Renal pelvis (tissue), 4 donors: ENCODE results near the gene CCT6B. TPM values are rescaled to one million over a fixed set of nuclear protein-coding genes. Genes with fewer than 3 reads are reported as not detected.
A peak's percentile ranks its signal among the peaks of the same experiment; 100 is the strongest.
"Not testable (repeated sequence)": the region's sequence is repeated elsewhere in the genome, so short reads cannot be mapped to it uniquely, and the experiment has no call there.

Experiments
- DNase-seq: peaks from one replicate; pipeline ENCODE4 v3.0.0-alpha.2; 2013
- polyA plus RNA-seq, 3 donors: library from polyadenylated mRNA; unstranded; fragments of 120-200 nt; gene quantifications; one replicate each; pipeline ENCODE4 v1.2.1, GENCODE V29; 2013; ENCODE audit not compliant: insufficient read length in 3 of 3

The CCT6B gene
- polyA plus RNA-seq, 3 donors = 4.6 to 5.2 (median 5.2) TPM

- DNase-seq = peak; percentile 17
These were observed 20.4 kb upstream of the CCT6B start for GRCh38 chr17:34981538-34982241.

DNA sequence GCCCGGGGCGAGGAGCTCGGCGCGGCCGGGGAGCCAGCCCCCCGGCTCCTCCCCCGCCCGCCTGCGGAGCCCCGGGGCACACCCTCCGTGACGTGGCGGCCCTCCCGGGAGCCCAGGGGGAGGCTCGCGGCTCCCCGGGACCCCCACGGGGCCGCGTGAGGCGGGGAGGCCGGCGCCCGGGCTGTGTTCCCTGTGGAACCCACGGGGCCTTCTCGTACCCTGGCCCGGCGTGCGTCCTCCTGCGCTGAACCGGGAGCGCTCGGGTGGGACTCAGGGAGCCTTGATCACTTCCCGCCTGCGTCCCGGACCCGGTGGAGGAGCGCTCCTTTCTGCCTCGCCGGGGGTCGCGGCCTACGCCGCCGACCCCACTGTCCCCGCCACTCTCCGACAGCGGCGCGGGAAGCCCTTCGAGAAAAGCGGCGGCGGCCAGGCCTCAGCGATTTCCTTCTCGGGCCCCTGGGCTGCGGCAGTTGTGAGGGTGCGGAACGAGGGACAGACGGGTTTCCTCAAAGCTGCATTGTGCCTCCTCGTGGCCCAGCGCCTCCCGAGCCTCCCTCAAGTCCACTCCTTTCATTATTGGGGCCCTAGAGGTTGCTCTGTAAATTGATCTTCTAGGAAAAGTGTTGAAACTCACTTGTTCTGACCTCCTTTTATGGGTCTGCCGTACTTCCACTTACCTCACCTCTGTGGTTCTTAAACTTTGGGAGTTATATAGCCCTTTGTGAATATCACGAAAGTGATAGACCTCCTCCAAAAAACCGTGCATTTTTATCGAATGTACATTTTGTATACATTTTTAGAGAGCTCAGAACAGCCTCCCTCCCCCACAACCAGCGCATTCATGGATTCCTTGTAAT, 19.6 kb upstream of the CCT6B start:
- DNase-seq = peak; percentile 82

DNA sequence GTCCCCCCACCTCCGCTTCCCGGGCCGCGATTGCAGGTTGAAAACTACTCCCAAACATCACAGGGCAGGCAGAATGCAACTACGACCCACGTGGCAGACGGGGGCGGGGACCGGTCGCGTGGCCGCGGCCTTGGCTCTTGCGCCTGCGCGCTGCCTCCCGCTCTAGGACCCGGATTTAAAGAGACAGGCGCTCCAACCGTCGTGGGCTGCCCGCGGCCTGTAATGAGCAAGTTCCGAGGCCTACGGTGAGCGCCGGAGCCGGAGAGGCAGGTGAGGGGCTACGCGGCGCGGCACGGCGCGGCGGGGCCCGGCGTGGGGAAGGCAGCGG, 19.1 kb upstream of the CCT6B start, which contains the start of gene LIG3:
Gene LIG3 (plus strand): TSS at position 160 of the 328 bp plus-strand sequence. CDS start 2,494 bp downstream, outside the sequence.
- peak; percentile 94 for DNase-seq

GRCh38 chr17:34979650-34980352, 18.5 kb upstream of the CCT6B start:
- DNase-seq = no peak

DNA sequence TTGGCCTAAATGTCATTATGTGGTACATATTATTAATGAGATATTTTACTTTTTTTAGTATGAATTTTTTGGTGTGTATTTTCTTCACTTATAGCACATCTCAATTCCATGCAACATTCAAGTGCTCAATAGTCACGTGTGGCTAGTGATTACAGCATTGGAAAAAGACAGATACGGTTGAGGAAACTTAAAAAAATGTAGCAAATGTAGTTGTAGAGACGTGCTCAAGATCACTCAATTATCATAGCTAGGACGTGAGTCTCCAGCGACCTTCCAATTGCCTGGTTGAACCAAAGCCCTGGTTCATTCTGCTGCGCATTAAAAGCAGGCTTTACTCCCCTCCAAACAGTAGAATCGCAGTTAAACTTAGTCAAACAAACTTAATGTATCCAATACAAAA, 17.9 kb upstream of the CCT6B start:
- DNase-seq = no peak

DNA sequence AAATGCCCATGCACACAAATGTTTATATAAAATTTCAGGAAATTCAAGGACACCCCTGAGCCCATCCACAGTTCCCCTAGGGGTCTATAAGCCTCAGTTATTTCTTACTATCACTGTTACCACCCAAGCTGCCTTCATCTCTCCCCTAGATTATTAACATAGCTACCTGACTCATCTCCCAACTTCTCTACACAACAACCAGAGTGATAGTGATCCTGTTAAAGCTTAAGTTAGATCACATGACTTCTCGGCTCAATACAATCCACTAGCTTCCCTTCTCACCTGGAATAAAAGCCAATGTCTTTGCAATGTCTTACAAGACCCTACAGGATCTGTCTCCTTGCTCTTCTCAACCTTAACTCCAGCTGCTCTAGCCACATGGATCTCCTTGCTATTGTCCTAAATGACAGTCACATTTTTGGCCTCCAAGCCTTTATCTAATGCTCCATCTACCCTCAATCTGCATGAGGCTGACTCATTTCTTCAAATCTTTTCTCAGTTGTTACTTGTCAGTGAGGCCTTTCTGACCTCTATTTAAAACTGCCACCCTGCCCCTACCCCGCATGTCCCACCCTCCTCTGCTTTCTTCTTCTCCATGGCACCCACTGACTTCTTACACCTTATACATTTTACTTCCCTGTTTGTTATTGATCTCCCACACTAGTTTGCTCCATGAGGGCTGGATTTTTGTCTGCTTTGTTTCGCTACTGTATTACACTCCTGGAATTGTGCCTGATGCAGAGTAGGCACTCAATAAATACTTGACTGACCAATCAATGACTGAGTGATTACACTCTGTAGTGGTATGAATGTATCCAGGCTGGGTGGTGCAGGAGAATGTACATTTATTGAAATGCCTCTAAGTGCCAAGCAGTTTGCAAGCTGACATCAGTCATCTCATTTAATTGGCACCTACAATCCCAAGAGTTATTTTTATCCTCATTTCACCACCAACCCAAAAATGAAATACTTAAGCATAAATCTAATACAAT, 13.8 kb upstream of the CCT6B start:
- no peak for DNase-seq

DNA sequence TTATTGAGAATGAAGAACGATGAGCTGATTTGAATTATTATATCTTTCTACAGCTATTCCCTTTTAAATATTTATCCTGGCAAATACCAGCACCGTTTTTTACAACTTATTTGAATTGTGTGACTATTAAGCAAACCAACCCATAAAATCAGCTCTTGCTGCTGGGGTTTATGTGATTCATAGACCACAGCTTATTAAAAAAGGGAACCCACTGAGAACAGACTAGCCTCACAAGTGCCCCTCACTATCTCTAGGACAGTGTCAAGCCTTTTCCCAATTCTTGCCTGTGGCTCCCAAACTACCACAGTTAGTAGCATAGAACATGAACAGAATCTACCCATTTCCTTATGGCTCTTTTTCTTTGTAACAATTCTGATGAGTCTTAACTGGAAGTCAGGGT, 12.9 kb upstream of the CCT6B start:
- no peak for DNase-seq

GRCh38 chr17:34958438-34958837, 2.8 kb downstream of the CCT6B start:
- no peak for DNase-seq

GRCh38 chr17:34950780-34951179, 10.5 kb downstream of the CCT6B start:
- not testable (repeated sequence) for DNase-seq

GRCh38 chr17:34930283-34930682, 31.0 kb downstream of the CCT6B start:
- no peak for DNase-seq

DNA sequence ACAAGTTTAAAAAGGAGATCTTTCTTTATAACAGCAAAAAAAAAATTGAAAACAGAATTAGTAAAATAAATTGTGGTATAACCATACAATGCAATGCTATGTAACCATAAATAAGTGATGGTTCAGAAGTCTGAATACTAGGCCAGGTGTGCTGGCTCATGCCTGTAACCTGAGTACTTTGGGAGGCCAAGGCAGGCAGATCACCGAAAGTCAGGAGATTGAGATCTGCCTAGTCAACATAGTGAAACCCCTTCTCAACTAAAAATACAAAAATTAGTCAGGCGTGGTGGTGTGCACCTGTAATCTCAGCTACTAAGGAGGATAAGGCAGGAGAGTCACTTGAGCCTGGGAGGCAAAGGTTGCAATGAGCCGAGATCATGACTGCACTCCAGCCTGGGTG, 34.6 kb downstream of the CCT6B start:
- DNase-seq = no peak

DNA sequence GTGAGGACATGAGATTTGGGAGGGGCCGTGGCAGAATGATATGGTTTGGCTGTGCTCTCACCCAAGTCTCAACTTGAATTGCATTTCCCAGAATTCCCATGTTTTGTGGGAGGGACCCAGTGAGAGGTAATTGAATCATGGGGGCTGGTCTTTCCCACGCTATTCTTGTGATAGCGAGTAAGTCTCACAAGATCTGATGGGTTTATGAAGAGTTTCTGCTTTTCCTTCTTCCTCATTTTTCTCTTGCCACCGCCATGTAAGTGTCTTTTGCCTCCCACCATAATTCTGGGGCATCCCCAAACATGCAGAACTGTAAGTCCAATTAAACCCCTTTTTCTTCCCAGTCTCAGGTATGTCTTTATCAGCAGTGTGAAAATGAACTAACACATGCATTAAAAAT, 40.6 kb downstream of the CCT6B start:
- no peak for DNase-seq

- no peak for DNase-seq
These were observed 43.9 kb downstream of the CCT6B start for GRCh38 chr17:34917381-34917780.

GRCh38 chr17:34916120-34916519, 45.1 kb downstream of the CCT6B start:
- no peak for DNase-seq

DNA sequence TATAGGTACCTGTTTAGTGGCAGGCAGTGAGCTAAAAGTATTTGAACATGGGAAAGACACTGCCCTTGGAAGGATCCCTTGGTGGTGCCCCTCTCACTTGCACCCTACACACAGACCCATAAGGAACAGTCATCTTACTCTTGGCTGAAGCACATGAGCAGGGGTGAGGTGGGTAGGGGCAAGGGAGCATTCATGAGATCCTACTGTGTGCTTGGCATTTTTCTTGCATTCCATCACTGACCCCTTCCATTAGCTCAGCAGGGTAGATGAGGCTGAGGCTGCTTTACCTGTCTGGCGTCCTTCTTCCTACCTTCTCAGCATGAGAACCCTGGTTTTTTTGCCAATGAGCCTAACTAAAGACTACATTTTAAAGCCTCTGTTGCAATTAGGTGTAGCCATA, 48.3 kb downstream of the CCT6B start:
- no peak for DNase-seq

DNA sequence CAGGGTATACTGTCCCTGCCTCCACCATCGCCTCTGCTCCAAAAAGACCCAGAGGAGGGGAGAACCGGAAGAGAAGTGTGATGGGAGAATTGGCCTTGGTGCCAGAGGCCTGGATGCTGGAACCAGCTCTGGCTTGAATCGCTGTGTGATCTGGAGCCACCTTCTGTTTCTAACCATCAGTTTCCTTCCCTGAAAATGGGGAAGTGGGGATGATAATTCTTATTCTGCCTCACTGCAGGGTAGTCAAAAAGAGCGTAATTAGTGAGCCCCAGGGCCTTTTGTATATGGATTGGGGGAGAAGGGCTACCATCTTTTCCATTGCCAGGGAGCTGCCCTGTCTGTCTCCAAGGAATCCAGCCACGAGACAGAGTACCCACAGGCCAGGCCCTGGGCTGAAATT, 52.2 kb downstream of the CCT6B start:
- DNase-seq = no peak

DNA sequence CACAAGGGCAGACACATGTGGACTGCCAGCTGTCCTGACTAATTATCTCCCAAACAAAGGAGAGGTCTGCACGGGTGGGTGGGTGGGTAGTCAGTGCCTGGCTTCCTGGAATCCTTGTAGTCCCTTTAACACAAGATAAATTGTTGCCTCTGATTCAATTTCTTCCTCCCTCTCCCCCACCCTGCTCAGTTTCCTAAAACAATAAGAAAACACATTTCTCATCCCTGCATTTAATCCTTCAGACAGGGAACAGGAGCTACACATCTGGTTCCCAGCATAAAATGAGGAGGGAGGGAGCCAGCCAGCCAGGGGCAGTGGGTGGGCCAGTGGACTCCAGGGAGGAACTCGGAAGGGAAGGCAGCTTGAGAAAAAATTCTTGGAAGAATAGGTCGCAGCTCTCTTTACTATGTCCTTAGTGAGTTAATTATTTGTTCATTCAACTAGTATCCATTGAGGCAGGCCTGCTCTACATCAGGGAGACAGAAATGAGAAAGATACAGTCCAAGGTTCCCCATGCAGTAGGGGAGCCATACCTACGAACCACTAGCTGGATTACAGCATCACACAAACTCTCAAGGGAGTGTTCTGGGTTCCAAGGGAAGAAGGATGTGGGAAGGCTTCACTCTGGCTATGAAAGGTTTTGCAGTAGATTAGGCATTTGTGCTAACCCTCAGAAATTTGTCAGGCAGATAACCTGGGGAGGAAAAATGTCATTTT, 58.3 kb downstream of the CCT6B start:
- DNase-seq = peak; percentile 81

DNA sequence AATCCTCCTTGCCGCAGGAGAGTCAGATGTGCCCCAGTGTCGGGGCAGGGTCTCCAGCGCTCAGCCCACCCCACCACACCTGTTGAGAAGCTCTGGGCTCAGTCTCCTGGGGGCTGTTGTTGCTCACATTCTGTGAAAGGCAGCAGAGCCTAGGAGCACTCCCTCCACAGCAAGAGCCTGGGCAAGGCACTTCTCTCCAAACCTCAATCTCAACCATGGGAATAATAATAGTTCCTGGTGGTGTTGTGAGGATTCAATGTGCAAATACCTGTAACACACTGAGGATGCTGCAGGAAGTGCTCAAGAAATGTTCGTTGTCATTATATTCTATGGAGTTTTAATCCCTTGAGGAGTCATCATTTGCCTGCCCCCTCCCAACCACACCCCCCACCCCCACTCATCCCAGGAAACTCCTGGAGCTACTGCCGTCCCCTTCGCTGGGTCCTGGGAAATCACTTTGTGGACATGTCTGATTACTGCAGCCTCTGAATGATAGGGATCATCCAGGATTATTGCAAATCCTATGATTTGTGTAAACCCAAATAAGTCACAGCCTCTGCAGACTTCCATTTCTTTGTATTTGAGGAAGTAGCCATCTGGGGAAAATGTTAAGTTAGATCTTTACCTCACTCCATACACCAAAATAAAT, 61.5 kb downstream of the CCT6B start:
- no peak for DNase-seq

DNA sequence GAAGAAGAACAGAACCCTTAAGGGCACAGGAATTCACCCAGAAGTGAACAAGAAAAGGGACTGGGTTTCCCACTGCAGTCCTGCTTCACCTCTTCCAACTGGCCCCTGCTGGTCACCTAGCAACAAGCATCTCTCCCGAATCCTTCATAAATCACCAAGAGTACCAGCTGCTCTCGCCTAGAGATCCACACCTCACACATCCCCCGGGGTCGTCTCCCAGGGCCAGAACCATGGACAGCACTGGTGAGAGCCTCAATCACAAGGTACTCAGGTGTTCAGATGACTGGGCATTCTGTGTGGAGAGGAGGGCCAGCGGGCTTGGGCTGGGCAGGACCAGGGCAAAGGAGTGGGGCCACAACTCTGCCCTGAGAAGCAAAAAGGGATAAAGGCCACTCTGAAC, 65.9 kb downstream of the CCT6B start:
- peak; percentile 31 for DNase-seq

DNA sequence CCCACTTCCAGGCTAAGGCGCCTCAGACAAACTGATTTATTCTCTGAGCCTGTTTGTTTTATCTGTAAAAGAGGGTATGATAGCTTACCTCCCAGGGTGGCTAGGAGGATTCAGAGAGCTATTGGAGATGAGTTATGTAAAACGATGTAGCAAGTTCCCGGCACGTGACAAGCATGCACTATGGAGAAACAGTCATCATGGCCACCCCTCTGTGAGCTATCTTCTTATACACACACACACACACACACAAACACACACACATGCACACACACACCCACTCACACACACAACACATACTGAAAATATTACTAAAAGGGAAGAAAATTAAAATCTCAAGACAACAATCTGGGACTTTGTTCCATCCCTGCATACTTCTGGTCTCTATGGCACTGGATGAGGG, 66.3 kb downstream of the CCT6B start:
- DNase-seq = no peak
